ENCODE data around the gene TNFAIP8L1.
"Not testable (repeated sequence)": the region's sequence is repeated elsewhere in the genome, so short reads cannot be mapped to it uniquely, and the experiment has no call there.

The TNFAIP8L1 gene

GRCh38 chr19:4638828-4639530, at the start of gene TNFAIP8L1:
Gene TNFAIP8L1 (plus strand): TSS chr19:4639516. CDS start chr19:4651870, 12,354 bp downstream.
- H3K4me1 Mint-ChIP-seq = peaks cover 22 to 52% of the 10 kb centered on the region in 2 donors

DNA sequence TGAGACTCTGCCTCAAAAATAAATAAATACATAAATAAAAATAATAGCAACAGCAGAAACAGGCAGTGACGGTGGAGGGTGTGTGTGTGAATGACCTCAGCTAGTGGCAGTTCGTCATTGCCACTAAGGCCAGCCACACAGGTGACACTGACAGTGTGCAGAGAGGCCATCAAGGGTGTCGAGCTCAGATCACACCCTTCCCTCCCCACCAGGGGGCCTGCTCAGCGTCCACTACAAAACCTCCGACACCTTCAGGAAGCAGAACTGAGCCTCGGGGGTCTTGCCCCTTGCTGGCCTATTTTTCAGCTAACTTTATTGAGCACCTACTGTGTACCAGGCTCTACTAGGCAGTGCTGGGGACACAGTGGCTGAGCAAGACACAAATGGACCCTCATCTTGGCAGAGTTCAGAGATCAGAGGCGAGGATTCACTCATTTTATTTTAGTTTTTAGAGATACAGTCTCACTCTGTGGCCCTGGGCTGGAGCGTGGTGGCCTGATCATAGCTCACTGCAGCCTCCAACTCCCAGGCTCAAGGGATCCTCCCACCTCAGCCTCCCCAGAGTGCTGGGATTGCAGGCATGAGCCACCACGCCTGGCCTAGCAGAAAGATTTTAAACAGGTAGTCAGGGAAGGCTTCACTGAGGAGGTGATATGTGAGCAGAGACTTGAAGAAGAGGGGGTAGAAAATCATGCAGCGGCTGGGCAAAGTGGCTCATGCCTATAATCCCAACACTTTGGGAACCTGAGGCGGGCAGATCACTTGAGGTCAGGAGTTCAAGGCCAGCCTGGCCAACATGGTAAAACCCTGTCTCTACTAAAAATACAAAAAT, 49.5 kb upstream of the TNFAIP8L1 start:
- peak; percentile 23 for DNase-seq
- no peaks in the 10 kb centered on the region for H3K36me3 Mint-ChIP-seq
- ATAC-seq (replicated peaks) = peak; percentile 78 to 86
- peaks cover 46 to 60% of the 10 kb centered on the region in 2 donors for H3K27me3 Mint-ChIP-seq
- no peak overlapping the region for H3K27ac Mint-ChIP-seq
- no peaks in the 10 kb centered on the region for H3K9me3 Mint-ChIP-seq
- no peak overlapping the region for H3K4me3 Mint-ChIP-seq
- peaks cover 0 to 11% of the 10 kb centered on the region in 2 donors for H3K4me1 Mint-ChIP-seq

More at GRCh38 chr19:4638828-4639530, at the start of gene TNFAIP8L1:
- Mint-ChIP-seq H3K27ac (peak within 1 kb of the TSS; percentile 99), H3K36me3 (peaks cover 2 to 4% of the 10 kb centered on the region in 2 donors), H3K9me3 (no peaks in the 10 kb centered on the region), H3K4me3 (peak within 1 kb of the TSS; percentile 87 to 97), H3K27me3 (peaks cover 0 to 6% of the 10 kb centered on the region in 2 donors)
- ATAC-seq (replicated peaks) (peak; percentile 89 to 92), DNase-seq (peak; percentile 97)

DNA sequence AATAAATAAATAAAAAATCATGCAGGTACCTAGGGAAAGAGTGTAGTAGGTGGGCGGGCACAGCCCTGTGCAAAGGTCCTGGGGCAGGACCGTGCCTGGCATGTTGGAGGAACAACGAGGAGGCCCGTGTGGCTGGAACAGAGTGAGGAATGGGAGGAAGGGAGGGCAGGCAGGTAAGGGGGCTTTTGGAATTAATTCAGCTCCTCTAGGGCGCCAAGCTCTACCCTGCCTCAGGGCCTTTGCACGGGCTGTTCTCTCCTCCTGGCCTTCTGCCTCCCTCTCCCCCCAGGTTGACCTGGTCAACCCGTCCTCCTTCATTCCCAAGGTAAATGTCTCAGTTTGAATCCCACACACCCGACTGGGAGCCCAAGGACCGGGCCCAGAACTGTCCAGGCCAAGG, 48.8 kb upstream of the TNFAIP8L1 start:
- DNase-seq (no peak), ATAC-seq (replicated peaks) (no peak)
- no peaks in the 10 kb centered on the region for H3K9me3 Mint-ChIP-seq
- H3K4me3 Mint-ChIP-seq = no peak overlapping the region
- no peak overlapping the region for H3K27ac Mint-ChIP-seq
- H3K27me3 Mint-ChIP-seq = peaks cover 45 to 54% of the 10 kb centered on the region in 2 donors
- H3K4me1 Mint-ChIP-seq = peaks cover 0 to 11% of the 10 kb centered on the region in 2 donors
- H3K36me3 Mint-ChIP-seq = no peaks in the 10 kb centered on the region

- Mint-ChIP-seq H3K27me3 (peaks cover 39 to 52% of the 10 kb centered on the region in 2 donors), H3K4me3 (no peak overlapping the region), H3K27ac (no peak overlapping the region), H3K4me1 (peaks cover 0 to 11% of the 10 kb centered on the region in 2 donors), H3K9me3 (no peaks in the 10 kb centered on the region), H3K36me3 (no peaks in the 10 kb centered on the region)
- ATAC-seq (replicated peaks) (no peak), DNase-seq (no peak)
Observed at GRCh38 chr19:4591320-4591719, 48.0 kb upstream of the TNFAIP8L1 start.

DNA sequence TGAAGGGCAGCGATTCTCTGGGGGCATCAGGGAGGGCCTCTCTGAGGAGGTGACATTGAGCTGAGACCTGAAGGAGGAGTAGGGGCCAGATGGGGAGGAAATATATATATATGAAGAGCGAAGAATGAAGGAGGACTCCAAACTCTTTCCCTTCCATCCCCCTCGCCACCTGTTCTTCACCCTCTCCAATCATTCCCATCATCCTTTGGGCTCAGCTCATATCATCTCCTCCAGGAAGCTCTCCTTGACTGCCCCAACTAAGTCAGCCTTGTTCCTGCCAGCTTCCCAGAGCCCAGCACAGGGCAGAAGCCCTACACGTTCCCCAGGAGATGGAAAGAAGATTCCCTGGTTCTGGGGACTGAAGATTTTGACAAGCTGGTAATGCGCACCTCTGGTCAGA, 46.9 kb upstream of the TNFAIP8L1 start:
- DNase-seq = no peak
- H3K4me3 Mint-ChIP-seq = no peak overlapping the region
- H3K27ac Mint-ChIP-seq = no peak overlapping the region
- no peaks in the 10 kb centered on the region for H3K36me3 Mint-ChIP-seq
- no peaks in the 10 kb centered on the region for H3K9me3 Mint-ChIP-seq
- ATAC-seq (replicated peaks) = no peak
- H3K4me1 Mint-ChIP-seq = peaks cover 3 to 15% of the 10 kb centered on the region in 2 donors
- H3K27me3 Mint-ChIP-seq = peaks cover 41 to 59% of the 10 kb centered on the region in 2 donors

- Mint-ChIP-seq H3K36me3 (no peaks in the 10 kb centered on the region), H3K4me3 (no peak overlapping the region), H3K9me3 (no peaks in the 10 kb centered on the region), H3K27ac (no peak overlapping the region), H3K27me3 (peaks cover 40 to 57% of the 10 kb centered on the region in 2 donors), H3K4me1 (peaks cover 8 to 22% of the 10 kb centered on the region in 2 donors)
- DNase-seq (no peak), ATAC-seq (replicated peaks) (peak; percentile 37 to 49)
Observed at GRCh38 chr19:4593409-4593851, 45.9 kb upstream of the TNFAIP8L1 start.

DNA sequence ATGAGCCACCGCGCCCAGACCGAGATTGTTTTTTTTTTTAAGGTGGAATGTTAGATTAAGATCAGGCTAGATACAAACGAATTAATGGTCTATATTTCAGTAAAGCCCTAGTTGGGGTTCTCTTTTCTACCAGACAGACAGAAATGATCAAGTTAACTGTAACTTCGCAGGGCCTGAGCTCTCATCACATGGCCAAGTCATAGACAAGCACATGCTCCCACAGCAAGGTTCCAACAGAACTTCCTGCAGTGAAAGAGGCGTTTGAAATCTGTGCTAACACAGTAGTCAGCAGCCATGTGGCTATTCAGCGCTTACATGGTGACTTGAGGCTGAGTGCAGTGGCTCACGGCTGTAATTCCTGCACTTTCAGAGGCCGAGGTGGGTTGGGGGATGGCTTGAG, 45.1 kb upstream of the TNFAIP8L1 start:
- ATAC-seq (replicated peaks) (no peak), DNase-seq (no peak)
- Mint-ChIP-seq H3K27me3 (peaks cover 44 to 60% of the 10 kb centered on the region in 2 donors), H3K27ac (no peak overlapping the region), H3K36me3 (no peaks in the 10 kb centered on the region), H3K4me1 (peaks cover 10 to 24% of the 10 kb centered on the region in 2 donors), H3K9me3 (no peaks in the 10 kb centered on the region), H3K4me3 (no peak overlapping the region)

GRCh38 chr19:4595158-4595557, 44.2 kb upstream of the TNFAIP8L1 start:
- Mint-ChIP-seq H3K4me1 (peaks cover 10 to 24% of the 10 kb centered on the region in 2 donors), H3K27me3 (peaks cover 41 to 57% of the 10 kb centered on the region in 2 donors)
- not testable (repeated sequence) for H3K4me3 Mint-ChIP-seq; DNase-seq; H3K36me3 Mint-ChIP-seq; H3K9me3 Mint-ChIP-seq; ATAC-seq (replicated peaks); H3K27ac Mint-ChIP-seq

DNA sequence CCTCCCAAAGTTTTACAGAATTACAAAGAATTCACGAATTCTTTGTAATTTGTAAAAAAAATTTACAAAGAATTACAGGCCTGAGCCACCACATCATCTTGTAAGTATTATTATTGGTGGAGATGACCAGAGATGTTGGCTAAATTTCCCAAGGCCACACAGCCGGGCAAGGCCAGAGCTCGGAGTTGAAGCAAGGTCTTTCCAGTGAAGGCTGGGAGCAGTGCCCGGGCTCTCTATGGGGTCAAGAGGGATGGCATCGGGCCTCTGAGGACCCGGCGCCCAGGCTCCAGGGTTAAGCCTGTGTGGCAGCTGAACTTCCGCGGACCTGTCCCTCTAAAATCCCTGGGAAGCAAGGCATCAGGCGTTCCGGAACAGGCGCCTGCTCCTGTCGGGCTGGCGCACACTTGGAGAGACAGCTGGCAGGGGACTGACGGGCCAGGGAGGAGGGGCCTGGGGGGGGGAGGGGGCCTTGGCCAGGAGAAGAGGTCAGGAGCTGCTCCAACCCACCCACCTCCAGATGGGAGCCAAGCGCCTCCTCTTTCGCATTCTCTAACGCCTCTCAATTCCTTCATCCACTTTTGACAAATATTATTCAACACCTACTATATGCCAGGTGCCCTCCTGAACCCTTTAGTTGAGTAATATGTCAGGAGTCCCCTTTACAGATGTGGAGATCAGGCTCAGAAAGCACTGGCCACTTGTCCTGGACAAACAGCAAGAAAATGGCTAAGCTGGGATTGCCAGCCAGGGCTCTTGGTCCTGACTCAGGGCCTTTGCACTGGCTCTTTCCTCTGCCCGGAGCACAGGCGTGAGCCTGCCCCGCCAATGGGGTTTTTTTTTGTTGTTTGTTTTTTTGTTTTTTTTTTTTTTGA, 43.0 kb upstream of the TNFAIP8L1 start:
- no peak for ATAC-seq (replicated peaks)
- no peak overlapping the region for H3K4me3 Mint-ChIP-seq
- H3K9me3 Mint-ChIP-seq = no peaks in the 10 kb centered on the region
- no peaks in the 10 kb centered on the region for H3K36me3 Mint-ChIP-seq
- peaks cover 30 to 46% of the 10 kb centered on the region in 2 donors for H3K27me3 Mint-ChIP-seq
- no peak overlapping the region for H3K27ac Mint-ChIP-seq
- DNase-seq = no peak
- peaks cover 10 to 19% of the 10 kb centered on the region in 2 donors for H3K4me1 Mint-ChIP-seq

DNA sequence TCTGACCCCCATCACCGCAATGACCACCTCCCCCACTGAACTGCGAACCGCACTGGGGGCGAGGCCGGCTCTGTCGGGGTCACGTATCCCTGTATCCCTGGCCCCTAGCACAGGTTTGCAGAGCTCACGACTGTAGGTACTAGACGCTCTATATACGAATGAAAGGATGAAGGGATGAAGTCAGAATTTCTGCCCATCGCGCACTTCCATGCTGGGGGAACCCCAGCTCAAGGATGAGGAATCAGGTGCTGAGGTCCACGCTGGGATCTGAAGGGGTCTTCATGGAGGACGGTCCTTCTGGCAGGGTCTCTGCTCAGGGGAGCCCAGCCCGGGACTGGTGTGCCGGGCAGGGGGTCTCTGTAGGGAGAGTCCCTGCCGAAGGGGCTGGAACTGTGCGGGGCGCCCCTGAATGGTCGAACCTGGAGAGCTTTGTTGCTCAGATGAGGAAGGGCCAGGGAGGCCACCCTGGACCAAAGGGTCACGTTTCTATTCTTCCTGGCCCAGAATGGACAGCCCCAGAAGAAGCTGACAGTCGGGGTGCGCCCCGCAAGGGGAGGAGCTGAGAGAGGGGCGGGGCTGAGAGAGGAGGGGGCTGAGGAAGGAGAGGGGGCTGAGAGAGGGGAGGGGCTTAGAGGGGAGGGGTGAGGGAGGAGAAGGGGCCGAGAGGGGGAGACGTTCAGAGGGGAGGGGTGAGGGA, 41.9 kb upstream of the TNFAIP8L1 start:
- Mint-ChIP-seq H3K27me3 (peaks cover 23 to 38% of the 10 kb centered on the region in 2 donors), H3K4me1 (peaks cover 10 to 13% of the 10 kb centered on the region in 2 donors), H3K4me3 (peak overlapping the region; percentile 49 to 65)

DNA sequence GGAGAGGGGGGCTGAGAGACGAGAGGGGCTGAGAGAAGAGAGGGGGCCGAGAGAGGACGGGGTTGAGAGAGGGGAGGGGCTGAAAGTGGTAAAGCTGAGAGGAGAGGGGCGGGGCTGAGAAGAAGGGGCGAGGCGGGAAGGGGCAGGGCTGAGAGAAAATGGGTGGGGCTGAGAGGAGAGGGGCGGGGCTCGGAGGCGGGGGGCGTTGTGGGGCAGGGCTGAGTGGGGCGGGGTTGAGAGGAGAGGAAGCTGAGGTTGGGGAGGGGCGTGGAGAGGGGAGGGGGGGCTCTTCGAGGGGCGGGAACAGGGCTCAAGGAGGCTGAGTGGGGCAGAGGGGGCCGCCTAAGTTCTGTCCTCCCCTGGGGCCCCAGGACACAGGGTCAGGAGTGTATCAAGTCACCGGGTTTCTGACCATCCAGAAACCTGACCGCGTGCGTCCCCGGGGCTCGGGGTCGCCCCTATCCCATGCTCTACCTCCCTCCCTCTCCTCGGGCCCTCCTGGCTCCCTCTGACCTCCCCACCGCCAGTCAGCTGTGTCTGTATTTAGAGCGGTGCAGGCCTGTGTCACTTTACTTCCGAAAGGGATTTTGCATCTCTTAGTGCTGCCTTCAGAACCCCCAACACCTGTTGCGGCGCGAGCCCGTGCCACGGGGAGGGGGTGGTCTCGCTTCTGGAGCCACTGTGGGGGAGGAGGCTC, 41.2 kb upstream of the TNFAIP8L1 start:
- Mint-ChIP-seq H3K4me1 (peaks cover 10 to 13% of the 10 kb centered on the region in 2 donors), H3K9me3 (no peaks in the 10 kb centered on the region), H3K36me3 (peaks cover 0 to 1% of the 10 kb centered on the region in 2 donors), H3K27me3 (peaks cover 18 to 33% of the 10 kb centered on the region in 2 donors), H3K4me3 (peak overlapping the region; percentile 56 to 64), H3K27ac (no peak overlapping the region)
- peak; percentile 80 to 83 for ATAC-seq (replicated peaks)
- no peak for DNase-seq

More for the DNA sequence above, 41.9 kb upstream of the TNFAIP8L1 start:
- ATAC-seq (replicated peaks) (no peak), DNase-seq (no peak)
- H3K27ac Mint-ChIP-seq = no peak overlapping the region
- H3K36me3 Mint-ChIP-seq = peaks cover 0 to 1% of the 10 kb centered on the region in 2 donors
- H3K9me3 Mint-ChIP-seq = no peaks in the 10 kb centered on the region

DNA sequence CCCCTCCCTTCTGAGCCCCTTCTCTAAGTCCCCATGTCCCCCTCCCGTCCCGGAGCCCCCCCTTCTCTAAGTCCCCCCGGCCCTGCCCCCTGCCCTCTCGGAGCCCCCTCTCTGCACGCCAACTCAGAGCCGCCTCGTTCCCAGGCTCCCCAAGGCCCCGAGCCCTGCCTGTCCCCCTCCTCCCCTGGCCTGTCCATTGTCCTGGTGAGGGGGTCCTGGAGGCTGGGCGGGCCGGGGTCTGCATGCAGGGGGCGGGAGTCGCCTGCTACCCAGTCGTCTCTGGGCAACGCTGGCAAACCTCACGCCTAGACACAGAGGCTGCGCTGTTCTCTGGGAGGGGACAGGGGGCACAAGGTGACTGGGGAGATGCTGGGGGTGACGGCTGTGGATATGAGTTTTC, 40.6 kb upstream of the TNFAIP8L1 start:
- H3K27ac Mint-ChIP-seq = no peak overlapping the region
- no peaks in the 10 kb centered on the region for H3K9me3 Mint-ChIP-seq
- H3K4me3 Mint-ChIP-seq = peak overlapping the region in 1 of 2 donors; percentile 64
- no peak for DNase-seq
- H3K4me1 Mint-ChIP-seq = peaks cover 10 to 13% of the 10 kb centered on the region in 2 donors
- peaks cover 0 to 1% of the 10 kb centered on the region in 2 donors for H3K36me3 Mint-ChIP-seq
- H3K27me3 Mint-ChIP-seq = peaks cover 18 to 33% of the 10 kb centered on the region in 2 donors
- no peak for ATAC-seq (replicated peaks)

DNA sequence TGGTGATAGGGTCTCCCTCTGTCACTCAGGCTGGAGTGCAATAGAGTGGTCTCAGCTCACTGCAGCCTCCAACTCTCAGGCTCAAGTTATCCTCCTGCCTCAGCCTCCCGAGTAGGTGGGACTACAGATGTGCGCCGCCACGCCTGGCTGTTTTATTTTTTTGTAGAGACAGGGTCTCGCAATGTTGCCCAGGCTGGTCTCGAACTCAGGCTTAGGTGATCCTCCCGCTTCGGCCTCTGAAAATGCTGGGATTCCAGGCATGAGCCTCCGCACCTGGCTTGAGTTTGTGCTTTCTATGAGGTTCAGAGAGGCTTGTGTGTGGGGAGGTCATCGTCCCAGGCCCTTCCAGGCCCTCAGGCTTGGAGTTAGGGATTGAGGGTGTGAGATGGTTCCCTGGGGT, 39.2 kb upstream of the TNFAIP8L1 start:
- ATAC-seq (replicated peaks) (no peak), DNase-seq (no peak)
- H3K4me1 Mint-ChIP-seq = peaks cover 10 to 13% of the 10 kb centered on the region in 2 donors
- H3K27ac Mint-ChIP-seq = no peak overlapping the region
- H3K9me3 Mint-ChIP-seq = no peaks in the 10 kb centered on the region
- H3K4me3 Mint-ChIP-seq = no peak overlapping the region
- H3K27me3 Mint-ChIP-seq = peaks cover 18 to 33% of the 10 kb centered on the region in 2 donors
- peaks cover 0 to 1% of the 10 kb centered on the region in 2 donors for H3K36me3 Mint-ChIP-seq
